SKM-1 treated with dmso at 0.1 percent for 144 hours (cell line): ENCODE measurements around the gene BCKDHA.
A peak's percentile ranks its signal among the peaks of the same experiment; 100 is the strongest.
"Not testable (repeated sequence)": the region's sequence is repeated elsewhere in the genome, so short reads cannot be mapped to it uniquely, and the experiment has no call there.

ENCODE experiments used
- DNase-seq: peaks from one replicate; lab custom pipeline; 2025; ENCODE audit not compliant: unreplicated experiment; lab: John Stamatoyannopoulos, UW

BCKDHA gene

DNA sequence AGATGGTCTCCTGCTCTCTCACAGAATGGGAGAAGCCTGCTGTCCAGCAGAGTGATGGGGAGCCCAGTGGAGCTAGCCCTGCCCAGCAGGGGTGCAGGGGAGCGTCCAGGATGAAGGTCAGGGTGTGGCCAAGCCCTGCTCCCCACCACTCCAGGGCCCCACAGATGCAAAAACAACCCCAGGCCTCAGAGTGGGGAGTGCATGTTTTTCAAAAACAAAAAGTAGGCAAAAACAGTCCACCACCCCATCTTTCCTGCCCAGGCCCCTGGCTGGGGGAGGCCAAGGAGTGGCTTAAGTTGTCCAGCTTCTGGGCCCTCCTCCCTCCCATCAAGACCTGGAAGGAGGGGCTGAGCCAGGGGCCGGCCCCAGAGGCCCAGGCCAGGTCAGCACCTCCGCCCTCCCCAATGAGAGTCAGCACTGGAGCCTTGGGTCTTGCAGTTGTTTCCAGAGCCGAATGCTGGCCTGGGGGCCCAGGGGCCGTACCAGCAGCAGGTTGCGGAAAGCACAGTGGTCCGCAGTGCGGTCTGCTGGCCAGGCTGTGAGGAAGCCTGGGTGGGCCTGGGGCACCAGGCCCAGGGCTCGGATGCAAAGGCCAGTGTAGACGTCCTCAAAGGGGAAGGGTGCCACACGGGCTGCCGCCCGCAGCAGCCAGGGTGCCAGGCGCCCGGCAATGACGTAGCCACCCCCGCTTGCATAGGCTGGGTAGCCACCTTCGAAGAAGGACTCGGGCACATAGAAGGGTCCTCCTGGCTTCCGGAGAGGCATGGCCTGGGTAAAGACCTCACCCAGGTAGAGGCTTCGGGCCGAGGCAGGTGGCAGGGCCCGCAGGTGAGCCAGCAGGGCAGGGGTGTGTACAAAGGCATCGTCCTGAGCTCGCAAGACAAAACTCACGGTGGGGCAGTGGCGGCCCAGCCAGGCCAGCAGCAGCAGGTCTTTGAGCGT, 27.8 kb downstream of the BCKDHA start:
- no peak for DNase-seq

DNA sequence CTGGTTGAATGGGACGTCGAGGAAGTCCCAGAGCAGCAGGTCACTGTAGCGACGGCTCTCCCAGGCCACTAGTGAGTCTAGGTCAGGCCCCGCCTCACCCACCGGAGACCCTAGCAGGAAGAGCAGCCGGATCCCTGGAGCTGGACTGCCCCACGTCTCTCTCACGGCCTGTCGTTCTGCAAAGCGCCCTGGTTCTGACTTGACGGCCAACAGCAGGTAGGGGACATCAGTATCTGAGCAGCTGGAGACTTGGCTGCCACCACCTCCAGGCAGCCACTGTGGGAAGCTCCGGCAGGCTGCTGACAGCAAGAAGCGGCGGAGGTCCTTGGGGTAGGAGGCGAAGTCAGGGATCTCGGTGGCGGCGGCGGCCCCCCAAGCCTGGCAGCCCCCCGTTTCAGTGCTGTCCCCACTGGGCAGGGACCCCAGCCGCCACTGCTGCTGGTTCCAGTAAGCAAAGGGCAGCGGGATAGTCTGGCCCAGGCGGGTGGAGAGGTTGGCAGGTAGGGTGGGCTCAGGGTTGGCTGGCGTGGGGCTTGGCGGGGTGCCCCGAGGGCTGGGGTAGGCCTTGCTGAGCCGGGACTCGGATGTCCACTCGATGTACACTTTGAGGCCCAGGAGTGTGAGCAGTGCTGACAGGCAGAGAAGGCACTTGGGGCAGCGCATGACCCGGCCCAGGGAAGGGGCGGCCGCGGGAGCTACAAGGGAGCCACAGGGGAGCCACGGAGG, 28.7 kb downstream of the BCKDHA start:
- no peak for DNase-seq

DNA sequence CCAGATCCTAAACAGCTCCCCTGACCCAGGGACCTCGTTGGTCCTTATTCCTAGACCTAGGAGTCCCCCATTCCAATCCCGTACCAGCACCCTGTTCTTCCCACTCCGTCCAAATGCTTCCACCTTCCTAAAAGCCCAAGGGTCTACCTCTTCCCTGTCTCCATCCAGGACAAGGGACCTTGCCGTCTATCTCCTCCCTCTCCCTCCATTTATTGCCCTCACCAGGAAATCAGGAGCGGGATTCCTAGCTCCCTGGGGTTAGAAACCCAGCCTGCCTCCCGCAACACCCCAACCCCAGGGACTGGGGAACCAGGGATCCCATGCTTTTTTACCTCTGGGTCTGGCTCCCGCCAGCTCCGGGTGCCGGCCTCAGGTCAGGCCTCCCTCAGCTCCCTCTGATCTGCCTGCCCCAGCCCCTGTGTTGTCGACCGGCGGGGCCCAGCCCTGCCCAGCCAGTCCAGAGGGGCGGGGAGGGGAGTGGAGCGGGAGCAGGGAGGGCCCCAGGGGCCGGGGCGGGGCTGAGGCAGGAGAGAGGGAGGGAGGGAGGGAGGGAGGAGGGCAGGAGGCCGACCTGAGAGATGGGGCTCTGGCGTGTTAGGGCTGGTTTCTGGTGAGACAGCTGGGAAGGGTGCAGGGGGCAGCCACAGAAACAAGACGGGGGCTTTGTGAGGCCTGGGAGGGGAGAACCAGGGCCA, 29.5 kb downstream of the BCKDHA start, which contains the start of gene B3GNT8:
Gene B3GNT8, minus strand, starts transcription at position 423 of the 695 bp plus-strand sequence. CDS start 596 bp downstream, outside the sequence.
- DNase-seq, result peak; percentile 76

DNA sequence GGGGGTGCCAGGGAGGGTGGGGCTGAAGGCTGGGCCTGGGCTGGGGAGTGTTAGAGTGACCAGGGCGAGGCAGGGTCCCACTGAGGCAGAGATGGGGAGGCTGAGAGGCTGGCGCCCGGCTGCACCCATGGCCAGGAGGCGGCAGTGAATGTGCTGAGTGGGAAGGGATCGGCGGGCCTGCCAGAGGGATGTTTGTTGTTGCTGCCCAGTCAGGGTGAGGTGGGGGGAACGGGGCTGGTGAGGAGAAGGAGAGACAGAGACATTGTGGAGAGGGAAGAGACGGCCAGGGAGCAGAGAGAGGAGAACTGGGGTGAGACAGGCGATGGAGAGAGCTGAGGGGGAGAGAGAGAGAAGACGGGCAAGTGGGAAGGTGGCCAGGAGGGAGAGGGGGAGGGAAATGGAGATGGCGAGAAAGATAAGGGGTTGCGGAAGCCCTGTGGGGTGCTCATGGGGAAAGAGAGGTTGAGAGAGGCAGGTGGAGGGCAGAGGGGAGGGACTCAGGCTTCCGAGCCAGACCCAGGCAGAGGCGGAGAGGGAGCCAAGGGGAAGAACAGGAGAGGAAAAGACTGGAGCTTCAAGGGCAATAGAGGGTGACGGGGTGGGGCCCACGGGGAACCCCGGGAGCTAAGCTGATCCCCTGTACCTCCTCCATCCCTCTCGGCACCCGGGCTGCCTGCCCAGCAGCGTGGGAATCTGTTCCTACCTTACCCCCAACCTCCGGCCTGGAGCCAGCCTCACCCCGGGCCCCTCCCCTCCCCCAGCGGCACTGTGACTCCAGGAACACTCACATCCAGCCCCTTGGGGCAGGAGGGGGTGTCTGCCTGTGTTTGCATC, 30.2 kb downstream of the BCKDHA start:
- peak; percentile 53 for DNase-seq

GRCh38 chr19:41428481-41428859, 30.9 kb downstream of the BCKDHA start:
- DNase-seq, result no peak

DNA sequence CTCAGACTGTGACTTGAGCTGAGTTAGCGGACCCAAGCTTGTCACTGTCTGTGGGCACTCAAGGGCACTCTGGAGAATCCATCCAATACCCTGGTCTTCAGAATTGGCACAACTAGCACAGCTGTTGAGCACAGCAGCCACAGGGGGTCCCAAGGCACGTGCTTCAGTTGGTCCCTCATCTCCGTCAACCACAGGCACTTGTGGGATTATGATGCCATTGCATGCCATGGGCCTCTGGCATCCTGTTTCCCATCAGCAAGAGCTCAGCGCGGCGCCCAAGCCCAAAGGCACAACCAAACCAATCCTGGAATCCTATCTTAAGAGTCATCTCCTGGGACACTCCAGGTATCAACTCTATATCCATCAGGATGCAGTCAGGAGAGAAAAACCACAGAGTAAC, 33.3 kb downstream of the BCKDHA start:
- DNase-seq, result no peak

GRCh38 chr19:41431426-41432386, 34.1 kb downstream of the BCKDHA start:
- peak; percentile 33 for DNase-seq

- DNase-seq, result no peak
Observed at GRCh38 chr19:41433171-41433570, 35.6 kb downstream of the BCKDHA start.

DNA sequence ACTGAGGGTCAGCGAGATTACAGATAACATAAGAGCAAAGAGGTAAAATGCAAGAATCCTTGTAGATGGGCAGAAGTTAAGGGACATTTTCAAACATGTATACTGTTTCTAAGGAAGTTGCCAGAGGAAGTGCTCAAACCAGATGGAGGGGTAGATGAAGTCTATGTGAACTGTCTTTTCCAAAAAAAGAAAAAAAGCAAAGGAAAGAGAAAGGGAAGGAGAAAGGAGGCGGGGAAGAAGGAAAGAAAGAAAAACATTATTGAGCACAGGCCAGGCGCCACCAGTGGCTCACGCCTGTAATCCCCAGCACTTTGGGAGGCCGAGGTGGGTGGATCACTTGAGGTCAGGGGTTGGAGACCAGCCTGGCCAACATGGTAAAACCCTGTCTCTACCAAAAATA, 36.8 kb downstream of the BCKDHA start:
- DNase-seq, result peak; percentile 8

DNA sequence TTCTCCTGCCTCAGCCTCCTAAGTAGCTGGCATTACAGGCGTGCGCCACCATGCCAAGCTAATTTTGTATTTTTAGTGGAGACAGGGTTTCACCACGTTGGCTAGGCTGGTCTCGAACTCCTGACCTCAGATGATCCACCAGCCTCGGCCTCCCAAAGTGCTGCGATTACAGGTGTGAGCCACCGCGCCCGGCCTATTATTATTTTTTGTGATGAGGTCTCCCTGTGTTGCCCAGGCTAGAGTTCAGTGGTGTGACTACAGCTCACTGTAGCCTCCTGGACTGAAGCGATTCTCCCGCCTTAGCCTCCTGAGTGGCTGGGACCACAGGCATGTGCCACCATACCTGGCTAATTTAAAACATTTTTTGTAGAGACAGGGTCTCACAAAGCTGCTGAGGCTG, 37.8 kb downstream of the BCKDHA start:
- not testable (repeated sequence) for DNase-seq

- DNase-seq, result no peak
Observed at GRCh38 chr19:41435936-41436673, 38.5 kb downstream of the BCKDHA start.

GRCh38 chr19:41436674-41436951, 39.0 kb downstream of the BCKDHA start:
- DNase-seq, result no peak

DNA sequence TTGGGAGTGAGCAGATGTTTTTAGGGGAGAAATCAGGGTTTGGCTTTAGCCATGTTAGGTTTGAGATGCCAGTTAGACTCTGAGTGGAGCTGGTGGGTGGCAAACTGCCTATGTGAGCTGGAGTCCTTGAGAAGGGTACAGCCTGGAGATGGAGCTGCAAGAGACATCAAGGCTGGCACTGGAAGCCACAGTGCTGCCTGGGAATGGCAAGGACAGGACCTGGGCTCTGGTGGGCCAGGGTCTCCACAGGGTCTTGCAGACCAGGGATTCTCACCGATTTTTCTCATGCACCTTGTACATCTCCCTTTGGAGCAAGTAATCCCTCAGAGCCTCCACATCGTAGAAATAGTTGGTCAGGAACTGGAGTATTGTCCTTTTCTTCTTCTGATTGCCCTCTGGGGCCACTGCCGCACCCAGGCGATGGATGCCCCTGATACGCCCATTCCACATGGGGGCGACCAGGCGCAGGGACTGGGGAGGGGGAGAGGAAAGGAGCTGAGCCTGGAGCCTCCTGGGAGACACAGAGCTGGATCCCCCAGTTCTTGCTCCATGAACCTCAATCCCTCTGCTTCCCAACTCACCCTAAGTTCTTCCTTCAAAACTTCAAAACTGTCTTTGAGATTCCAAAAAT, 40.4 kb downstream of the BCKDHA start:
- DNase-seq, result no peak

GRCh38 chr19:41439441-41440222, 42.0 kb downstream of the BCKDHA start, which contains the start of gene DMAC2:
DMAC2 (minus strand) TSS chr19:41439912; CDS start chr19:41439899, 13 bp downstream.
- peak; percentile 98 for DNase-seq

DNA sequence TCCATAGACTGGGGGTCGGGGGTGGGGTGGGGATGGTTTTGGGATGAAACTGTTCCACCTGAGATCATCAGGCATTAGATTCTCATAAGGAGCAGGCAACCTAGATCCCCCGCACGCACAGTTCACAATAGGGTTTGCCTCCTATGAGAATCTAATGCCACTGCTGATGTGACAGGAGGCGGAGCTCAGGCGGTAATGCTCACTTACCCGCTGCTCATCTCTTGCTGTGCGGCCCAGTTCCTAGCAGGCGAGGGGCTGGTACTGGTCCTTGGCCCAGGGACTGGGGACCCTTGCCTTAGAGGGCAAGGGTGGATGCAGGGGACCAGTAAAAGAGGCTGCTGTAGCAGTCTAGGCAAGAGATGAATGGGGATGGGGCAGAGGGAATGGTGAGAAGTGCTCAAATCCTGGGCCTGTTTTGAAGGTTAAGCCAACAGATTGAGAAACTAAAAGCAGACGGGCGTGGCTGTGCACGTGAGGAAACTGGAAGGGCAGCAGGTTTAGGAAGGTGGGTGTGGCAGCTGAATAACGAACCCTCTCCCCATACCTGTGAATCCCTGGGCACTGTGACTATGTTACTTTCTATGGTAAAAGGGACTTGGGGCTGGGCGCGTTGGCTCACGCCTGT, 43.8 kb downstream of the BCKDHA start:
- DNase-seq, result no peak

- no peak for DNase-seq
Observed at GRCh38 chr19:41442473-41443355, 45.1 kb downstream of the BCKDHA start, which contains the start of gene ERICH4. ERICH4 (plus strand) TSS chr19:41443156; CDS start chr19:41443170, 14 bp downstream.
